T-helper 1 cell treated with Interleukin-12 subunit alpha and Interleukin-12 subunit beta and Interleukin-4 antibody, amounts not matched to agents 30 ng/mL and 1 ng/mL, for 36 hours (primary cell): ENCODE results near the gene MRGPRG. TPM values are rescaled to one million over a fixed set of nuclear protein-coding genes. Genes with fewer than 3 reads are reported as not detected.

Source experiments
- intact Hi-C: fragments of 100-400 bp; cut with micrococcal nuclease; formaldehyde crosslinking; loops from one replicate; pipeline ENCODE4 v1.15.1; 2024
- total RNA-seq: library from RNA; stranded (reverse); gene quantifications from 2 replicates; pipeline ENCODE4 v1.2.3, GENCODE V29; 2022

The MRGPRG gene
- total RNA-seq, 1 donor from 2014 or later = not detected

DNA sequence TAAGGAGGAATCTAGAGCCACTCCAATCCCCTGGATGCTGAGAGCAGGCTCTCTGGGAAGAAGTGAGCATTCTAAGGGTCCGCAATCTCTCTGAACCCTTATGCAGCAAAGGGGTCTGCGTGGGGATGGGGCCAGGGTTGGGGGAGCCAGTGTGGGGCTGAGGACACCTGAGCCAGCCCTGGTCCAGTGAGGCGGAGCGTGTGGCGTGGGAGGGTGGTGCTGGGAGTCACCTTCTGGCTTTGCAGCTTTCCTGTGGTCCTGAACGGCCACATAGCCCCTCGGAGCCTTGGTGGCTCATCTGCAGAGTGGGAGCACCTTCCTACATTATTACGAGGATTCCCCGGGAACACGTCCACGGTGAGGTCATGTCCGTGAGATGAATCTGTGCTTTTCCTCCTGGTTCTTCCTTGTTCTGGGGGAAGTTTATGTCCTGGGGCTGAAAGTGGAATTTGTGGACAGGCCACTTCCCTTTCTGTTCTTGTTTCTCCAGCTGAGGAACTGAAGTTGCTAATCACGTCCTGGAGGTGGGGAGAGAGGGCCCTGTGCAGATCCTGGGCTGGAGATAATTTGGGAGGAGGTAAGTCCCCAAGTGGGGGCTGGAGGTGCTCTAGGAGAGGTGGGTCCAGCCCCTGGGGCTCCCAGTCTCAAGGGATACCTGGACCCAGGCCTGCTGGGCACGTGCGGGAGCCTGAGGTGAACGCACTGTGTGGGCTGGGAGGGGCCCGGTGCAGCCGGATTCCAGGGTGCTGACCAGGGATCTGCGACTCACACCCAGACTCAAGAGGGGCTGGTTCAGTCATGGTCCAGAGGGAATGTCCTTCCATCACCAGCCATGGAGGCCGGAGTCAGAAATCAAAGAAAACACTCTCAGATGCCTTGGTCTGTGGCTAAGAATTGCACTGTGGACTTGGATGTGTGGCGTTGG lies 7.5 kb upstream of the MRGPRG start:
- intact Hi-C loops = no loop called here

GRCh38 chr11:3225159-3225758 lies 6.6 kb upstream of the MRGPRG start:
- intact Hi-C loops = no loop called here

DNA sequence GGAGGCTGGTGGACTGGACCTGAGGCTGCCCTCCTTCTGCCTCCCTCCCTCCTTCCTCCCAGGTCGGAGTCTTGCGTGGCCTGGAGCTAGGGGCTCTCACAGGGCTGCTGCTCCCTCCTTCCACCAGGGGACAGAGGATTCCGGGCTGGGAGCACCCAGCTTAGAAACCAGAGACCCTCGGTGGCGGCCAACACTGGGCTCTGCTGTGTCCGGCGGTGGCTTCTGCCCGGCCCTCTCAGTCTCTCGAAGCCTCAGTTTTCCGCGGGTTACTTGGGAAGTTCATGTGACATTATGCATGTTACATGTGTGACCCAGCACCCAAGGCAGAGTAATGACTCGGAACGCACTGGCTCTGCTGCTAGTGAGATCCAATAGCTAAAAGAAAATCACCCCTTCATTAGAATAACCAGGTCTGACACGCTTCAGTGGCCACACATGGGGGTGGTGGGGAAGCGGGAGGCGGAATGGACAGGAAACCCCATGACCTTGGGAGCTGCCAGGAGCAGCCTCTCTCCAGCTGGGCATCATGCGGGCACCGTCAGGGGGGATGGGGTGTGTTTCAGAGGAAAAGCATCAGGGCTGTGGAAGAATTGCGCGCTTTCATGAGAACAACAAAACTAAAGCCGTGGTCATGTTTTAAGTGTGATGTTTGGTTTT lies 5.9 kb upstream of the MRGPRG start:
- intact Hi-C loops = no loop called here

DNA sequence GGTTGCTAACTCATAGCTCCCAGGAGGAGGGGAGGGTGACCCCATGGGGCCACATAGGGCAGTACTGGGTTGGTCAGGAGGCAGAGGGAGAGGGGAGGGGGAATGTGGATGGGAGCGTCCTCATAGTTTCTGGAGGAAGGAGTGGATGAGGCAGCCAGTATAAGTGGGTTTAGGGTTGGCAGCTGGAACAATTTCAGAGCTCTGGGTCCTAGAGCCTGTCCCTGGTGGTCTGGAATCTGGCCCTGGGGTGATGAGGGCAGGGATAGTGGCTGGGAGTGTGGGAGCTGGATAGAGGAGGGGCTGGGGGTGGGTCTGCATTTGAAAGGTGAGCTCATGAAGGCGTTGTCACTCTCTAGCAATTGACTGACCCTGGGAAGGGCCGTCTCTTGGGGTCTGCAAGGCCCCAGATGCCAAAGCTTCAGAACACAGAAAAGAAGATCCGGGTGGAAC lies 5.3 kb upstream of the MRGPRG start:
- intact Hi-C loops = no loop called here

DNA sequence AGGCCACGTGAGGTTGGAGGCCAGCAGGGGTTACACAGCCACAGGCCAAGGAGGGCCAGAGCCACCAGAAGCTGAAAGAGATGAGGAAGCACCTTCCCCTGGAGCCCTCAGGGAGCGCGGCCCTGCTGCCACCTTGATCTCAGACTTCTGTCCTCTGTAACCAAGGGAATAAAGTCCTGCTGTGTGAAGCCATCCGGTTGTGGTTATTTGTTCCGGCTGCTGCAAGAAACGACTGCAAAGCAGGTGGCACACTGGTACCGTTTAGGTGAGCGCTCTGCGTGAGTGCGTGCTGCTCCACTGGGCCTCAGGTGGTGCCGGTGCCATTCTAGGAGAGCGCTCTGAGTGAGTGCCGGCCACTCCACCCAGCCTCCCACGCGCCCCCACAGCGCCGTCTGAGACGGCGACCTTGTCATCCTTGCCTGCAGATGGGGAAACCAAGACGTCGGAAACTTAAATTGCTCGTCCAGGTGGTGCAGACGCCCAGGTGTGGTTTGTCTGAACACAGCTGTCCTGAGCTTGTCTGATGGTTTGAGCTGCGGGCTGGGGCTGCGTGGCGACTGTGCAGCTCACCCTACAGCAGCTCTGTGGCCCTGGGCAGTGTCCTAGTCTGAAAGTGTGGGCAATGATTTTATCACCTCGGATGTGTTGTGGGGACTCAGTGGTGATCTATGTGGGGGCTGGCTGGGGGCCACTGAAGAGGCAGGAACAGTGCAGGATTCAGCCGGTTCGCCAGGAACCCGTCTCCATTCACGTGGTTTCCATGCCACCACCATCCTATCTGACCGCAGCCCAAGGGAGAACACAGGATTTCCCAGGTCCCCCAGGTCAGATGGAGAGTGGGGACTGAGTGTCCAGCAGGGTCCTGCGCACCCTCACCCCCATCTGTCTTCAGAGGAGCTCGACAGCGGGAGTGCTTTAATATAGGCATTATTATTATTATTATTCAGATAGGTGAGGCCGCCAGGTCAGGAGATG lies 4.6 kb upstream of the MRGPRG start:
- intact Hi-C loops = no loop called here

GRCh38 chr11:3222003-3222855 lies 3.6 kb upstream of the MRGPRG start:
- intact Hi-C loops = no loop called here

- intact Hi-C loops = no loop called here
These were observed 2.9 kb upstream of the MRGPRG start for GRCh38 chr11:3221408-3222002.

GRCh38 chr11:3220521-3221407 lies 2.2 kb upstream of the MRGPRG start:
- intact Hi-C loops = no loop called here

DNA sequence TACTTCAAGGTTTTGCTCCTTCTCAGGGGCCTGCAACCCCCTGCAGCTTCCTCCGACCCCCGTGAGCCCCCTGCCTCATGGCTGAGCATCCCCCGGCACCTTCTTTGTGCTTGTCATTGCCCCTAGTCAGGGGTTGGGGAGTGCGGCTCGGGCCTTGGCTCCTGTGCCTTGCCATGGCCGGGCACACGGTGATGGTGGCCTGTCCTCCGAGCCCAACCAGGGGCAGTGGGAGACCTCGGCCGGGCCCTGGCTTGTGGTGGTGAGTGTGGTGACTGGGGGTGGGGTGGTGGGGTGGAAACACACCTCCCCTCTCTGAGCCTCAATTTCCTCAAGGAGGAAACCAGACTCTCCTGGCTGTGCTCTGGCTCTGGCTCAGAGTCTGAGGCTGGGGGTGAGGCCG lies 1.5 kb upstream of the MRGPRG start:
- intact Hi-C loops = no loop called here

GRCh38 chr11:3219281-3219892 lies 774 bp upstream of the MRGPRG start:
- intact Hi-C loops = loop anchor here (5.0 kb wide), 1 partner anchor 242 kb away; no protein-coding TSS in a partner anchor

DNA sequence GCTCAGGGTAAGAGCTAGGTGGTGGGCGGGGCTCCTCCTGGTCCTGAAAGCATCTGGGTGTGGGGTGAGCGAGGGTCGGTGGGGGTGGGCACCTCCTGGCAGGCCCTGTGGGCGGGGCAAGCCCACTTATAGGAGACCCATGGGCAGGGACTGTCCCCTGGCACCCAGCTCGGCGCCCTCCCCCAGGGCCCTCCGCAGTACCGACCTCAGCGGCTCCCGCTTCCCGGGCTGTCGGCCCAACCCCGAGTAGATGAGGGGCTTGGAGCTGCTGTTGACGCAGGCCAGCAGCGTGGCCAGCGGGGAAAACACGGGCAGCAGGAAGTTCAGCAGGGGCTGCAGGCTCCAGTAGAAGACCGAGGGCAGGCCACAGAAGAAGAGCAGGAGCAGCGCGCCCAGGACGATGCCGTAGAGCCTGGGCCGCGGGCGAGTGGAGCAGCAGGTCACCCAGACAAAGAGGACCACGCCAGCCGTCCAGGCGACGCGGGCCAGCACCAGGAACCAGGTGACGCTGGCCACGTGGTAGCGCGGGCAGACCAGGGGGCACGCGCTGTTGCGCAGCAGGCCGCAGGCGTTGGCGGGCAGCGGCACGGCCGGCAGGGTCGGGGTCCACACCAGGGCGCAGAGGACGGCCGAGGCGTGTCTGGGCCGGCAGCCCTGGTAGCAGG lies 663 bp downstream of the MRGPRG start:
- intact Hi-C loops = loop anchor here (1.0 to 5.0 kb wide), 3 partner anchors 181 to 326 kb away; no protein-coding TSS in a partner anchor

- intact Hi-C loops = loop anchor here (5.0 kb wide), 1 partner anchor 239 kb away; no protein-coding TSS in a partner anchor
These were observed 2.5 kb downstream of the MRGPRG start for GRCh38 chr11:3216027-3216525.

DNA sequence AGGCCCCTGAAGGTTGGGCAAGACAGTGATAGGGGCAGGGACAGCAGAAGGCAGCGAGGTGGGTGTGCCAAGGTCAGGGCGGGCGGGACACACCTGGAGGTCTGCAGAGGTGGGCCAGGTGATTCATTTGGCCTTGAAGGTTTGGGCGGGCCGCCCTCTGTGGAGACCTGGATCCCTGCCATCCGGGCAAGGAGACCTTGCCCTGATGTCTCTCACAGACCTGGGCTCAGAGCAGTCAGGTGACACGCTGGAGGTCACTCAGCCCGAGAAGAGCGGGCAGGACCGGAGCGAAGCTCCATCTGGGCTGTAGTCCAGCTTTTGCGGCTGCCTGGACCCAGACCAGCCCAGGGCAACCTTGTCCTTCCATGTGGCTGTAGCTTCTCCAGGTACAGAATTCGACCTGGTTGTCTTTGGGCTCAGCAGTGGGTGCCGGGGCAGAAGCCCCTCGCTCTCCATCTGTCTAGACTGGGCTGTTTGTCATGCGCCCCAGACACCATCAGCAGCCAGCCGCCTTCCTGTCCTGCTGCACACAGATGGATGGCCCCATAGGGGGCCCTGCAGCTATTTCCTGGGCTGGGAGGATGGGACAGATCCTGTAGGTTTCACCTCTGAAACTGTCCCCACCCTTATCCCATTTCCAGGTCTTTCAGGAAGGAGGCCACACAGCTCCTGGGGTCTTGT lies 3.1 kb downstream of the MRGPRG start:
- intact Hi-C loops = loop anchor here (5.0 kb wide), 1 partner anchor 238 kb away; no protein-coding TSS in a partner anchor

- intact Hi-C loops = no loop called here
These were observed 4.3 kb downstream of the MRGPRG start for GRCh38 chr11:3214420-3214699.

DNA sequence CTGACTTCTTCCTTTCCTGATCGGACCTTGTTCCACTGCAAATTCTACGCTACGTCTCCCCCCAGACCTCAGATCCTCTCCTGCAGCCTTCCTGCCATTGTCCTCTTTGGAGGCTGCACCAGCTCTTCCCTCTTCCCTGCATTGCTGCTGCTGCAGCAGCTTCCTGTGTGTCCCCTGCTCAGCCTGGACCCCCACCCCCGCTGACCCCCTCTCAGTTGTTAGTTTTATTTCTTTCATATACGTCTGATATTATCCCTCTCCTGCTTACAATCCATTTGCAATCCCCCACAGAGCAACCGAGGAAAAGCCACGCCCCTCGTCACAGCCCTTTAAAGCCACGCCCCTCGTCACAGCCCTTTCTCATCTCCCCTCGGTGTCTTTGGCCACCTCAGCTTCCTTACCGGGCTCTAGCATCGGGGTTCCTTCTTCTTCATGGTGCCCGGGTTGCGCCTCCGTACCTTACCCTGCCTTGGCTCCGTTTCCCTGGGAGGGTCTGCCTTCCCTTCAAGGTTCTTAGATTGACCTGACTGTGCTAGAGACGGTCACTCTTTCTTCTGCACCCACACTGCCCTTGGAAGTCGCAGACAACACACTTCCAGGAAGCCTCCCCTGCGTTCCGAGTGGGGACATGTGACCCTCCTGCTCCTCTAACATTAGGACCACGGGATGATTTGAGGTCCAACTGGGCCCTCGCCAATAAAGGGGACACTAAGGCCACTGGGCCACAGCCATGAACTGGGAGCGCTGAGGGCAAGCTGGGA lies 4.8 kb downstream of the MRGPRG start:
- intact Hi-C loops = no loop called here

GRCh38 chr11:3208272-3208671 lies 10.3 kb downstream of the MRGPRG start:
- intact Hi-C loops = no loop called here
